HG03378 (cell line): ENCODE measurements around the gene HIPK3.
"Not testable (repeated sequence)": the region's sequence is repeated elsewhere in the genome, so short reads cannot be mapped to it uniquely, and the experiment has no call there.

Source experiments
- ATAC-seq: cut with Tn5 transposase; IDR thresholded peaks from one replicate; pipeline ENCODE4 v1.9.1; 2021; ENCODE audit warnings: mild to moderate bottlenecking, moderate library complexity; ENCODE audit not compliant: unreplicated experiment

The HIPK3 gene

GRCh38 chr11:33258631-33259205, 1.5 kb downstream of the HIPK3 start:
- ATAC-seq: peak; percentile 36

GRCh38 chr11:33259869-33260268, 2.7 kb downstream of the HIPK3 start:
- ATAC-seq: no peak

- ATAC-seq: not testable (repeated sequence)
Measured at GRCh38 chr11:33261350-33261749, 4.2 kb downstream of the HIPK3 start.

- ATAC-seq: no peak
Measured at GRCh38 chr11:33262011-33262645, 4.9 kb downstream of the HIPK3 start.

GRCh38 chr11:33263549-33263948, 6.4 kb downstream of the HIPK3 start:
- no peak for ATAC-seq

GRCh38 chr11:33264926-33265325, 7.7 kb downstream of the HIPK3 start:
- ATAC-seq: no peak

- ATAC-seq: no peak
Measured at GRCh38 chr11:33266393-33267215, 9.4 kb downstream of the HIPK3 start.

GRCh38 chr11:33268945-33269540, 11.9 kb downstream of the HIPK3 start:
- ATAC-seq: no peak

- no peak for ATAC-seq
Measured at GRCh38 chr11:33269822-33270221, 12.6 kb downstream of the HIPK3 start.

GRCh38 chr11:33271059-33271458, 13.9 kb downstream of the HIPK3 start:
- ATAC-seq: no peak

GRCh38 chr11:33272338-33273107, 15.3 kb downstream of the HIPK3 start:
- no peak for ATAC-seq

- no peak for ATAC-seq
Measured at GRCh38 chr11:33273656-33274055, 16.5 kb downstream of the HIPK3 start.

- ATAC-seq: no peak
Measured at GRCh38 chr11:33280411-33280810, 23.2 kb downstream of the HIPK3 start.

GRCh38 chr11:33281758-33282157, 24.6 kb downstream of the HIPK3 start:
- no peak for ATAC-seq

- ATAC-seq: no peak
Measured at GRCh38 chr11:33284818-33285217, 27.6 kb downstream of the HIPK3 start.

GRCh38 chr11:33290319-33290718, 33.1 kb downstream of the HIPK3 start:
- no peak for ATAC-seq

GRCh38 chr11:33291004-33291777, 34.0 kb downstream of the HIPK3 start:
- ATAC-seq: peak; percentile 88

- no peak for ATAC-seq
Measured at GRCh38 chr11:33292311-33292710, 35.1 kb downstream of the HIPK3 start.

- no peak for ATAC-seq
Measured at GRCh38 chr11:33294224-33294623, 37.0 kb downstream of the HIPK3 start.

GRCh38 chr11:33294797-33295196, 37.6 kb downstream of the HIPK3 start:
- no peak for ATAC-seq
